GM20431 (cell line): ENCODE measurements around the gene DYRK2.

ENCODE experiments used
- in situ Hi-C: fragments of 300-500 bp; cut with MseI, MboI; formaldehyde crosslinking; loops from one replicate; pipeline ENCODE4 v1.15.0; 2020; ENCODE audit warnings: low sequenced_read_pairs; ENCODE audit not compliant: unreplicated experiment

The DYRK2 gene

GRCh38 chr12:67697967-67698366 lies 49.4 kb downstream of the DYRK2 start:
- in situ Hi-C loops = no loop called here

DNA sequence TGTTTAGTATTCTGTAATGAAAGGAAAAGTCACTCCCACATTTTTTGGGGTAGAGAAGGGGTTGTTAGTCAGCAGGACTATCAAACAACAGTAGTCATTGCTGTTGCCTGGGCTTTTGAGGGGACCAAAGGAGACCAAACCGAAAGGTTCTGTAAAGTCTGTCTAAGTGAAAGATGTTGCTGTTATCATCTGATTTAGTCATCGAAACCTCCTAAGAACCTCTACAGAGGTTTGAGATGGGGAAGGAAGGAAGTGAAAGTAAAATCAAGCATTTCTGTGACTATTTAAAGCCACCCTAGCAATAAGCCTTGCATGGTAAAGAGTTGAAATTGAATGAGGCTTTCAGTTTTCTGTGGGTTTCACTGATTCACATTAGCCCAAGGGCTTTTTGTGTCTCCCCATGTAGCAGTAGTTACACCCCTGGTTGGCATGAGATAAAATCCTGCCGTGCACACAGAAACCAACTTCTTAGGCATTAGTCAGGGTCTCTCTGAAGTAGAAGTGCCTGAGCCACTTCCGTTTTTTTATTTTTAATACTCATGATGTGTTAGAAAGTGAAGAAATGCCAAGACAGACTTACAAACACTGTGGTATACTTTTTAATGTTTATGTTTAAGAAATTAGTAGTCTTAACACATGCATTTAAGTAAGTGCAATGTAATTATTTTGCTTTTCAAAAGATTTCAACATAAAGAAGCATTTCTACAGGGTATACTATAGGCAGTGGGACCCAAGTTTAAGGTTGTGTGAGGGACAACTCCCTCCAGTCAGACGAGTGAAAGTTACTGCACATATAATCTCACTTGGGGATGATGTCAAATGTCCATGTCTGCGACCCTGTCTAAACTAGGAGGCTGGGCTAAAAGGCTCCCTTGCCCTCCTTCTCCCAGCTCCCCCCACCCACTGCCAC lies 50.4 kb downstream of the DYRK2 start:
- in situ Hi-C loops = no loop called here

DNA sequence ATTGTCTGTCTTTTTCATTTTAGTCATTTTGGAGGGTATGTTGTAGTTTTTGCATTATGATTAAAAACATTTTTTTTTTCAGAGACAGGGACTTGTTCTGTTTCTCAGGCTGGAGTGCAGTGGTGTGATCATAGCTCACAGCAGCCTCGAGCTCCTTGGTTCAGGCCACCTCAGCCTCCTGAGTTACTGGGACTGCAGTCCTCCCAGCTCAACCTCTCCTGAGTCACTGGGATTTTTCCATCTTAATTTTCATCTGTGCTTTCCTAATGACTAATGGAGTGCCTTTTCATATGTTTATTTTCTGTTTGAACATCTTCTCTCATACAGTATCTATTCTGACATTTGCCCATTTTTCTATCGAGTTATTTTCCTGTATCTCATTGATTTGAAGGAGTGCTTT lies 52.6 kb downstream of the DYRK2 start:
- in situ Hi-C loops = no loop called here

DNA sequence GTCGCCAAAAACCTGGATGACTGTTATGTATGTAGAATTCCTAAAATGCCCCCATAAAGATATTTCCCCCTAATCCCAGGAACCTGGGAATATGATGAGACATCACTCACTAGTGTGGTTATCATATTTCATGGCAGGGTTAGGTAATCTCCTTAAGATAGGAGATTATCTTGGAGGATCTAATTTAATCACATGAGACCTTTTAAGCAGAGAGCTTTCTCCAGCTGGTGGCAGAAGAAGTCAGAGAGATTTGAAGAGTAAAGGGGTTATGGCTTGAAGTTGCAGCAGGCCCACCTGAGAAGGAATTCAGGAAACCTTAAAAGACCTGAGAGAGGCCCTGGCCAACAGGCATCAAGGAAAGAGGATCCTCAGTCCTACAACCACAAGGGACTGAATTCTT lies 53.6 kb downstream of the DYRK2 start:
- in situ Hi-C loops = no loop called here

DNA sequence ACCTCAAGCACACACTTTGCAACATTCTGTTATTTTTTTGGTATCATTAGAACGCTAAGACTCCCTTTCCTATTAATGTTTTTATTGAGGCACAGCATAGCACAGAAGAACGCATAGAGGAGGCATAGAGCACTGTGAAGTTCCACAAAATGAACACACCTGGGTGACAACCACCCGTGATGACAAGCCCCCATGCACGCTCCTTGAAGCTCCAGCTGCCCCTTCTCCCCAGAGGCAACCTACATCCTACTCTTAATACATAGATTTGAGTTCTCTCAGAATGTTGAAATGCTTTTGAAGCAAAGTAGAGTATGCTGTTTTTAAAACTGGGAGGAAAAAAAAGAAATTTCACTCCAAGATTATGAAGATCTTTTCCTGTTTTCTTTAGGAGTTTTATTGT lies 55.5 kb downstream of the DYRK2 start:
- in situ Hi-C loops = no loop called here

DNA sequence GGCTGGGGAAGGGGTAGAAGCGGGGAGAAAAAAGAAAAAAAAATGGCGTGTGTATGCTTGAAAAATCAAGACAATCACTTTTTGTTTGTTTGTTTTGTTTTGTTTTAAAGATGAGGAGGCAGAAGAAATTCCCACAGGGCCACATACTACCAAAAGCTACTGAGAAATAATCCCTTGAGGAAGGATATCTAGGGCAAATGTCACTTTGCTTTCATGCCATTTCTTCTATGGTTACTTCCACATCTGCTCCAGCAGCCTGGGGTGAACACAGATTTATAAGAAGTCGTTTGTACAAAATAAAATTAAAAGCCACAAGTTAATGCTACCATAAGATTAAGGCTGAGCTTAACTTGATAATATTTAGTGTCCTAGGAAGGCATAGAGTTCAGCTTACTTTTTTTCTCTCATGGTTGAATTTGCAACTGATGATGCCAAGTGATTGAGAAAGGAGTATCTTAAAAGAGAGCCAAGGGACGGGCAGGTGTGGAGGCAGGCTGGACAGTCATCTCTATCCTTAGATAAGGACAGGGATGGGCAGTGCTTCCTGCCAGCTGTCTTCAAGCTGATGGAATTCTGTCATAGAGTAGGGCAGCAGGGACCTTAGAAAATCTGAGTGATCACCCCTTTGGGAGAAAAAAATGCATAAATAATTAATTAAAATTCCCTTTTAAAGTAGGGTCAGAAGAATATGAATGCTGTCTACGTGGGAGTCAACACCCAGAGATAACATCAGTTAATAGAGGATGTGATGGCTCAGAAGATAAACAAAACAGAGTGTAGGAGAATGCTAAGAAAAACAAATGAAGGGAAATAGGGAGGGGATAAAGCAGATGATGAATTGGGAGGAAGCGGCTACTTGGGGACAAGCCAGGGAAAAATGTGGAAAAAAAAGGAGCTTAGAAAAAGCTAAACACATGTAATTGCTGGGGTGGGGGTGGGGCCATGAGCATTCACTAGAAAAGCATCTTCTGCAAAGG lies 57.1 kb downstream of the DYRK2 start:
- in situ Hi-C loops = no loop called here

GRCh38 chr12:67709367-67709954 lies 60.9 kb downstream of the DYRK2 start:
- in situ Hi-C loops = no loop called here

DNA sequence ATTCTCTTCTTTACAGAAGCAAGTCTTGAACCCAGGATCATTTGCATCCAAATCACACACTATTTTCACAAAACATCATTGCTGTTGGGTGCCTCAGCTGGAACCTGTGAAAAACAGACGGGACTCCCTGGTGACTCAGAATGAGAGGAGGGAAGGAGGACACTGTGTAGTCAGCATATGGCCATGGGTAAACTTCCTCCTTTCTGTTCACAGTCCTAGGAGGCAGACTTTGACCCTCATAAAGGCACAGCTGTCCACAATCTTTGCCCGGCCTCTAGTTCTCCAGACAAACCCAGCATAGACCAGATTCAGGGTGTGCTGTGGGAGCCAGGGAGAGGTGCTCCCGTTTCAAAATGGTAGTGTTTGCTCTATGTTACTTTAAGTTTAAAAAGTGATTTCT lies 62.0 kb downstream of the DYRK2 start:
- in situ Hi-C loops = no loop called here

GRCh38 chr12:67712011-67712410 lies 63.5 kb downstream of the DYRK2 start:
- in situ Hi-C loops = no loop called here

- in situ Hi-C loops = no loop called here
These were observed 66.1 kb downstream of the DYRK2 start for GRCh38 chr12:67714648-67715047.
